Mesenchymal stem cell (in vitro differentiated cells and primary cell): Measurements from ENCODE around the gene SPAG7.

Experiments used
- DNase-seq: peaks from one replicate; pipeline ENCODE4 v3.0.0-alpha.2; 2013
- H2AFZ ChIP-seq: one replicate; pipeline ENCODE4 v1.6.1; 2013; ENCODE audit warnings: low read depth, mild to moderate bottlenecking, control low read depth, inconsistent platforms, low read length, moderate library complexity
- H2AK5ac ChIP-seq: 2 replicates; pipeline ENCODE4 v1.6.1; 2013; ENCODE audit warnings: low read length, moderate library complexity, mild to moderate bottlenecking, inconsistent platforms; ENCODE audit not compliant: severe bottlenecking
- H2BK120ac ChIP-seq: one replicate; pipeline ENCODE4 v1.6.1; 2013; ENCODE audit warnings: low read depth, mild to moderate bottlenecking, inconsistent platforms, low read length, moderate library complexity
- H2BK12ac ChIP-seq, 2 experiments: one replicate each; pipeline ENCODE4 v1.6.1; 2013; ENCODE audit warnings: inconsistent platforms in 2 of 2, low read length in 2 of 2, mild to moderate bottlenecking in 2 of 2, moderate library complexity in 2 of 2, control low read depth in 1 of 2
- H2BK15ac ChIP-seq: one replicate; pipeline ENCODE4 v1.6.1; 2013; ENCODE audit warnings: mild to moderate bottlenecking, low read depth, inconsistent platforms; ENCODE audit not compliant: poor library complexity, severe bottlenecking
- H2BK5ac ChIP-seq: 2 replicates; pipeline ENCODE4 v1.6.1; 2013; ENCODE audit warnings: low read depth, mild to moderate bottlenecking, low read length, control low read depth, inconsistent platforms; ENCODE audit not compliant: poor library complexity, severe bottlenecking
- H3K14ac ChIP-seq, 2 experiments: one replicate each; pipeline ENCODE4 v1.6.1; 2013; ENCODE audit warnings: inconsistent platforms in 2 of 2, low read length in 2 of 2, control low read depth in 1 of 2, mild to moderate bottlenecking in 1 of 2, moderate library complexity in 1 of 2
- H3K18ac ChIP-seq, 2 experiments: one replicate each; pipeline ENCODE4 v1.6.1; 2013; ENCODE audit warnings: inconsistent platforms in 2 of 2, low read length in 2 of 2, control low read depth in 1 of 2, low read depth in 1 of 2, mild to moderate bottlenecking in 1 of 2
- H3K23ac ChIP-seq, 2 experiments: one replicate each; pipeline ENCODE4 v1.6.1; 2013; ENCODE audit warnings: inconsistent platforms in 2 of 2, low read length in 2 of 2, mild to moderate bottlenecking in 2 of 2, moderate library complexity in 2 of 2, control low read depth in 1 of 2
- H3K27ac ChIP-seq: 2 replicates; pipeline ENCODE4 v1.5.1; 2013; ENCODE audit warnings: mild to moderate bottlenecking, moderate library complexity, low read length, control low read depth, inconsistent platforms; ENCODE audit not compliant: poor library complexity, severe bottlenecking
- H3K27me3 ChIP-seq, 2 experiments: 2 replicates each; pipeline versions ENCODE4 v1.6.1 to v1.7.0; 2013; ENCODE audit warnings: low read length in 2 of 2, mild to moderate bottlenecking in 2 of 2, moderate library complexity in 2 of 2, control low read depth in 1 of 2, inconsistent platforms in 1 of 2; ENCODE audit not compliant: control insufficient read depth in 1 of 2, insufficient read depth in 1 of 2
- H3K36me3 ChIP-seq, 2 experiments: 2 replicates each; pipeline versions ENCODE4 v1.6.1 to v1.7.0; 2013; ENCODE audit warnings: low read length in 2 of 2, control low read depth in 1 of 2, inconsistent platforms in 1 of 2, low read depth in 1 of 2, mild to moderate bottlenecking in 1 of 2; ENCODE audit not compliant: insufficient read depth in 2 of 2, control insufficient read depth in 1 of 2
- H3K4ac ChIP-seq, 2 experiments: one replicate each; pipeline ENCODE4 v1.6.1; 2013; ENCODE audit warnings: inconsistent platforms in 2 of 2, low read length in 2 of 2, mild to moderate bottlenecking in 2 of 2, moderate library complexity in 2 of 2, control low read depth in 1 of 2, low read depth in 1 of 2
- H3K4me1 ChIP-seq: 2 replicates; pipeline ENCODE4 v1.6.1; 2013; ENCODE audit warnings: low read depth, low read length, control low read depth; ENCODE audit not compliant: control insufficient read depth, insufficient read depth
- H3K4me2 ChIP-seq: 2 replicates; pipeline ENCODE4 v1.6.1; 2013; ENCODE audit warnings: low read length, mild to moderate bottlenecking, inconsistent platforms; ENCODE audit not compliant: poor library complexity, severe bottlenecking
- H3K4me3 ChIP-seq, 2 experiments: 2 replicates each; pipeline versions ENCODE4 v1.5.1 to v1.7.0; 2013; ENCODE audit warnings: low read length in 2 of 2, mild to moderate bottlenecking in 2 of 2, control low read depth in 1 of 2, low read depth in 1 of 2; ENCODE audit not compliant: insufficient read depth in 1 of 2
- H3K79me1 ChIP-seq: replicated peaks from 2 replicates; pipeline ENCODE4 v1.6.1; 2013; ENCODE audit warnings: mild to moderate bottlenecking, control low read depth, low read length, inconsistent platforms; ENCODE audit not compliant: poor library complexity, severe bottlenecking
- H3K9ac ChIP-seq: 2 replicates; pipeline ENCODE4 v1.7.0; 2013; ENCODE audit warnings: mild to moderate bottlenecking, low read length, moderate library complexity
- H3K9me3 ChIP-seq: 2 replicates; pipeline ENCODE4 v1.7.0; 2013; ENCODE audit warnings: mild to moderate bottlenecking, low read length; ENCODE audit not compliant: control insufficient read depth
- H4K8ac ChIP-seq: one replicate; pipeline ENCODE4 v1.6.1; 2013; ENCODE audit warnings: inconsistent platforms, mild to moderate bottlenecking, low read length, moderate library complexity
- H4K91ac ChIP-seq: one replicate; pipeline ENCODE4 v1.6.1; 2013; ENCODE audit warnings: mild to moderate bottlenecking, low read length, inconsistent platforms
- WGBS: methylation state at CpG from one replicate; pipeline ENCODE4 v1.1.7; 2013; ENCODE audit warnings: mixed read lengths; 5-methylcytosine and 5-hydroxymethylcytosine counted together

Gene SPAG7

GRCh38 chr17:4986403-4986802 is 18.8 kb upstream of the SPAG7 start:
- peaks cover 6% of the 10 kb centered on the region for H3K79me1 ChIP-seq
- H2AK5ac ChIP-seq: no peak overlapping the region
- H3K36me3 ChIP-seq: peaks cover 16 to 29% of the 10 kb centered on the region in 2 experiments
- 74% methylated on average over 4 of the region's 5 CpGs for WGBS
- no peak overlapping the region for H2BK15ac ChIP-seq
- no peak overlapping the region for H3K4ac ChIP-seq
- peak overlapping the region in 1 of 2 experiments; percentile 82 for H3K4me3 ChIP-seq
- no peak overlapping the region for H2BK120ac ChIP-seq
- H3K27me3 ChIP-seq: no peaks in the 10 kb centered on the region
- H3K9ac ChIP-seq: peak overlapping the region; percentile 91
- DNase-seq: no peak
- H3K14ac ChIP-seq: no peak overlapping the region
- peak overlapping the region; percentile 86 for H3K4me2 ChIP-seq
- no peak overlapping the region for H4K91ac ChIP-seq
- no peak overlapping the region for H3K23ac ChIP-seq
- no peak overlapping the region for H2BK5ac ChIP-seq
- H3K18ac ChIP-seq: peak overlapping the region in 1 of 2 experiments; percentile 30
- no peaks in the 10 kb centered on the region for H3K9me3 ChIP-seq
- peaks cover 20% of the 10 kb centered on the region for H3K4me1 ChIP-seq
- H3K27ac ChIP-seq: no peak overlapping the region
- H2AFZ ChIP-seq: no peak overlapping the region
- peak overlapping the region; percentile 45 for H4K8ac ChIP-seq
- H2BK12ac ChIP-seq: no peak overlapping the region

- 90% methylated on average over 5 of the region's 5 CpGs for WGBS
- no peak overlapping the region for H3K23ac ChIP-seq
- peaks cover 46 to 60% of the 10 kb centered on the region in 2 experiments for H3K36me3 ChIP-seq
- H3K79me1 ChIP-seq: peaks cover 9% of the 10 kb centered on the region
- H4K91ac ChIP-seq: no peak overlapping the region
- no peak overlapping the region for H4K8ac ChIP-seq
- H2BK5ac ChIP-seq: no peak overlapping the region
- H3K14ac ChIP-seq: no peak overlapping the region
- no peak overlapping the region for H2AK5ac ChIP-seq
- no peak overlapping the region for H3K4me3 ChIP-seq
- no peak overlapping the region for H3K4ac ChIP-seq
- H3K4me1 ChIP-seq: peaks cover 9% of the 10 kb centered on the region
- H3K9ac ChIP-seq: peak overlapping the region; percentile 21
- no peaks in the 10 kb centered on the region for H3K9me3 ChIP-seq
- no peaks in the 10 kb centered on the region for H3K27me3 ChIP-seq
- H2BK15ac ChIP-seq: no peak overlapping the region
- H3K4me2 ChIP-seq: no peak overlapping the region
- no peak overlapping the region for H2BK12ac ChIP-seq
- no peak overlapping the region for H2AFZ ChIP-seq
- no peak overlapping the region for H3K27ac ChIP-seq
- H2BK120ac ChIP-seq: no peak overlapping the region
- DNase-seq: no peak
- no peak overlapping the region for H3K18ac ChIP-seq
These were observed 14.7 kb upstream of the SPAG7 start for GRCh38 chr17:4982305-4982704.

GRCh38 chr17:4980644-4981216 is 13.1 kb upstream of the SPAG7 start:
- no peak overlapping the region for H2AFZ ChIP-seq
- peak; percentile 64 for DNase-seq
- H3K27ac ChIP-seq: no peak overlapping the region
- H3K9ac ChIP-seq: no peak overlapping the region
- no peak overlapping the region for H2BK5ac ChIP-seq
- no peak overlapping the region for H2BK12ac ChIP-seq
- H3K18ac ChIP-seq: peak overlapping the region in 1 of 2 experiments; percentile 1
- no peak overlapping the region for H3K14ac ChIP-seq
- H3K23ac ChIP-seq: no peak overlapping the region
- H3K9me3 ChIP-seq: no peaks in the 10 kb centered on the region
- no peak overlapping the region for H3K4ac ChIP-seq
- no peaks in the 10 kb centered on the region for H3K4me1 ChIP-seq
- no peak overlapping the region for H2BK15ac ChIP-seq
- no peak overlapping the region for H4K91ac ChIP-seq
- H2AK5ac ChIP-seq: no peak overlapping the region
- peaks cover 6% of the 10 kb centered on the region for H3K79me1 ChIP-seq
- H3K4me3 ChIP-seq: no peak overlapping the region
- no peaks in the 10 kb centered on the region for H3K27me3 ChIP-seq
- H4K8ac ChIP-seq: no peak overlapping the region
- peaks cover 51 to 74% of the 10 kb centered on the region in 2 experiments for H3K36me3 ChIP-seq
- 47% methylated on average over 5 of the region's 6 CpGs for WGBS
- no peak overlapping the region for H2BK120ac ChIP-seq
- no peak overlapping the region for H3K4me2 ChIP-seq

GRCh38 chr17:4978726-4979125 is 11.1 kb upstream of the SPAG7 start:
- Histone ChIP-seq H3K4me2 (no peak overlapping the region), H4K8ac (no peak overlapping the region), H3K9ac (no peak overlapping the region), H2AK5ac (no peak overlapping the region), H3K36me3 (peaks cover 58 to 87% of the 10 kb centered on the region in 2 experiments), H3K27ac (no peak overlapping the region), H4K91ac (no peak overlapping the region), H2BK12ac (no peak overlapping the region), H2BK15ac (no peak overlapping the region), H3K79me1 (peaks cover 9% of the 10 kb centered on the region), H3K4ac (no peak overlapping the region), H2AFZ (no peak overlapping the region), H2BK120ac (no peak overlapping the region), H3K4me3 (no peak overlapping the region), H3K27me3 (no peaks in the 10 kb centered on the region), H3K18ac (no peak overlapping the region), H3K14ac (no peak overlapping the region), H3K9me3 (no peaks in the 10 kb centered on the region), H3K4me1 (no peaks in the 10 kb centered on the region), H2BK5ac (no peak overlapping the region), H3K23ac (no peak overlapping the region)
- DNase-seq: no peak
